ENCODE data around the gene PDXDC1.
A peak's percentile ranks its signal among the peaks of the same experiment; 100 is the strongest.
"Not testable (repeated sequence)": the region's sequence is repeated elsewhere in the genome, so short reads cannot be mapped to it uniquely, and the experiment has no call there.

Gene PDXDC1

DNA sequence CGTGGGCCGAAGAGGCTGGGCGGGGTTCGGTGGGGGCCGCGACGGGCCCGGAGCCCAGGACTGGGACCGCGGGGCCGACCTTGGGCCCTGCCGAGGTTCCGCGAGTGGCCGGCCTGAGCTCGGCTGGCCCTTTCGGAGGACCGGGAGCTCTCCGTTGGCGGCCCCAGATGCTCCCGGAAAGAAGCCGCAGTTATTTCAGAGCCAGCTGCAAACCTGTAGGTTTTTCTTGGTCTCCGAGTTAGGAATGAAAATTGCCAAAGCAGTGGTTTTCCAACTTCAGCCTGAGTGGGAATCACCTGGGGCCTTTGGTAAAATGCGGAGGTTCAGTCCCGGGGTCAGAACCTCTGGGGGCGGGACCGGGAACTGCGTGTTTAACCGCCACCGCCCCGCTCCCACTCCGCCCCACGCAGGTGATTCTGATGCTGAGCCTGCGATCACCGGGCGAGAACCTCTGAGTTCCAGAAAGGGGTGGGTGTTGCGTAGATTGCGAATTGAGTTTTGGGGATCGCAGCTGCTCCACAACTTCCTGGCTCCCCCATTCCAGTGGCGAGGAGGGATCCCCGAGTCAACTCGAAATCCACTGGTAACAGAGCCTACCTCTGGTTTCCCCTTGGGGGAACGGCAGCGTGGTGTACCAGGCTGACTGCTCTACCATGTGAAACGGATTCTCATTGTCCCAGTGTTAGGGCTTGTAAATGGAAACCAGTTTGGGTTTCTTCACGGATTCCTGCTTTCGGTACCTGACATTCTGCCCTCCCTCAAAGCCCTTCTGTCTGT, 780 bp downstream of the PDXDC1 start:
- not testable (repeated sequence) for H3K9me3 ChIP-seq (ENCODE audit: control insufficient read depth, low read depth, low read length); H3K4me1 ChIP-seq (ENCODE audit: control insufficient read depth, low read depth, low read length); H3K27me3 ChIP-seq (ENCODE audit: control insufficient read depth, insufficient read depth, low read length); H3K36me3 ChIP-seq (ENCODE audit: control insufficient read depth, low read depth, low read length); H3K27ac ChIP-seq (ENCODE audit: low read length)
- H3K4me3 ChIP-seq (ENCODE audit: low read length), result peak overlapping the region; percentile 74
- H3K9ac ChIP-seq (ENCODE audit: low read length), result peak overlapping the region; percentile 84

GRCh38 chr16:14976971-14977736, 2.3 kb downstream of the PDXDC1 start:
- not testable (repeated sequence) for H3K27ac ChIP-seq (ENCODE audit: low read length); H3K36me3 ChIP-seq (ENCODE audit: control insufficient read depth, low read depth, low read length); H3K4me1 ChIP-seq (ENCODE audit: control insufficient read depth, low read depth, low read length); H3K4me3 ChIP-seq (ENCODE audit: low read length); H3K9me3 ChIP-seq (ENCODE audit: control insufficient read depth, low read depth, low read length); H3K27me3 ChIP-seq (ENCODE audit: control insufficient read depth, insufficient read depth, low read length); H3K9ac ChIP-seq (ENCODE audit: low read length)

DNA sequence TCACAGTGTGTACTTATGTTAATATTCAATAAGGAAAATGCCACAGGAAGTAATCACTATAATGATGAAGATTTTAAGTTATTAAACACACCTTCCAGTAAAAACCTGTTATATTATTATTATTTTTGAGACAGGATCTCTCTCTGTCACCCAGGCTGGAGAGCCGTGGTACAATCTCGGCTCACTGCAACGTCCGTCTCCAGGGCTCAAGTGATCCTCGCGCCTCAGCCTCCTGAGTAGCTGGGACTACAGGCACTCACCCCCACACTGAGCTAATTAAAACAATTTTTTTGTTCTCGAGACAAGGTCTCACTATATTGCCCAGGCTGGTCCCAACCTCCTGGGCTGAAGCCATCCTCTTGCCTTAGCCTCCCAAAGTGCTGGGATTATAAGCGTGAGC, 3.5 kb downstream of the PDXDC1 start:
- not testable (repeated sequence) for H3K9me3 ChIP-seq (ENCODE audit: control insufficient read depth, low read depth, low read length); H3K4me1 ChIP-seq (ENCODE audit: control insufficient read depth, low read depth, low read length); H3K27me3 ChIP-seq (ENCODE audit: control insufficient read depth, insufficient read depth, low read length); H3K9ac ChIP-seq (ENCODE audit: low read length); H3K36me3 ChIP-seq (ENCODE audit: control insufficient read depth, low read depth, low read length); H3K4me3 ChIP-seq (ENCODE audit: low read length); H3K27ac ChIP-seq (ENCODE audit: low read length)

DNA sequence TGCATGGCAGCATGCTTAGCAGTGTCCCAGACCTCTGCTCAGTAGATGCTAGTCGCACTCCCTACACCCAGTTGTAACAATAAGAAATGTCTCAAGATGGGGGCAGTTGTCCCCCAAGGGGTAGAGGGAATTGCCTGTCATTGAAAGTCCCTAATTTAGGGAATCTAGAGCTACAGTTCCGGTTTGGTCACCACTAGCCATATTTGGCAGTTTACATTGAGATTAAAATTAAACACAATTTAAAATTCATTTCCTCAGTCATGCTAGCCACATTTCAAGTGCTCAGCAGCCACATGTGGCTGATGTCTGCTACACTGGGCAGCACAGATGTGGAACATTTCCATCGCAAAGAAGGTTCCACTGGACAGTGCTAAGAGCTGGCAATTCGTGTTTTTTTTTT, 4.1 kb downstream of the PDXDC1 start:
- not testable (repeated sequence) for H3K9me3 ChIP-seq (ENCODE audit: control insufficient read depth, low read depth, low read length); H3K27me3 ChIP-seq (ENCODE audit: control insufficient read depth, insufficient read depth, low read length); H3K36me3 ChIP-seq (ENCODE audit: control insufficient read depth, low read depth, low read length); H3K4me1 ChIP-seq (ENCODE audit: control insufficient read depth, low read depth, low read length); H3K27ac ChIP-seq (ENCODE audit: low read length); H3K9ac ChIP-seq (ENCODE audit: low read length); H3K4me3 ChIP-seq (ENCODE audit: low read length)

GRCh38 chr16:14981234-14981633, 6.4 kb downstream of the PDXDC1 start:
- H3K4me3 ChIP-seq (ENCODE audit: low read length); H3K4me1 ChIP-seq (ENCODE audit: control insufficient read depth, low read depth, low read length); H3K9me3 ChIP-seq (ENCODE audit: control insufficient read depth, low read depth, low read length); H3K36me3 ChIP-seq (ENCODE audit: control insufficient read depth, low read depth, low read length); H3K27ac ChIP-seq (ENCODE audit: low read length); H3K27me3 ChIP-seq (ENCODE audit: control insufficient read depth, insufficient read depth, low read length); H3K9ac ChIP-seq (ENCODE audit: low read length): not testable (repeated sequence)

DNA sequence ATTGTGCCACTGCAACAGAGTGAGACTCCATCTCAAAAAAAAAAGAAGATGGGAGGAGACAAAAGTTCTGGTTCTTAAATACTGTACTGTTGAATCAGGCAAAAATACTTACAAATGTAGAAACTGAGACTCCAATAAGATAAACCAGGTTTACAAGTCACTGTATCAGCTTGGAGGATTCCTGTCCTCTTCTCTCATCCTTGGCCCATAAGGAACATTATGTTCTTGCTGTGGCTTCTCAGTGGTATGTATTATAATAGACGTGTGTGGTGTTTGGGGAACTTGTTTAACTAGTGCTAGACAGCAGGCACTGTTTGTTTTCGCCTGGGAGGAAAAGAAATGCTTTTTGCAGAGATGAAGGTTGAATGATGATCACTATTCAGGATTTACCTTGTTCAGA, 7.7 kb downstream of the PDXDC1 start:
- H3K4me3 ChIP-seq (ENCODE audit: low read length); H3K9me3 ChIP-seq (ENCODE audit: control insufficient read depth, low read depth, low read length); H3K4me1 ChIP-seq (ENCODE audit: control insufficient read depth, low read depth, low read length); H3K9ac ChIP-seq (ENCODE audit: low read length); H3K27ac ChIP-seq (ENCODE audit: low read length); H3K36me3 ChIP-seq (ENCODE audit: control insufficient read depth, low read depth, low read length); H3K27me3 ChIP-seq (ENCODE audit: control insufficient read depth, insufficient read depth, low read length): not testable (repeated sequence)

- not testable (repeated sequence) for H3K9me3 ChIP-seq (ENCODE audit: control insufficient read depth, low read depth, low read length); H3K4me1 ChIP-seq (ENCODE audit: control insufficient read depth, low read depth, low read length); H3K27ac ChIP-seq (ENCODE audit: low read length); H3K9ac ChIP-seq (ENCODE audit: low read length); H3K27me3 ChIP-seq (ENCODE audit: control insufficient read depth, insufficient read depth, low read length); H3K36me3 ChIP-seq (ENCODE audit: control insufficient read depth, low read depth, low read length); H3K4me3 ChIP-seq (ENCODE audit: low read length)
Observed at GRCh38 chr16:14988092-14988491, 13.3 kb downstream of the PDXDC1 start.

DNA sequence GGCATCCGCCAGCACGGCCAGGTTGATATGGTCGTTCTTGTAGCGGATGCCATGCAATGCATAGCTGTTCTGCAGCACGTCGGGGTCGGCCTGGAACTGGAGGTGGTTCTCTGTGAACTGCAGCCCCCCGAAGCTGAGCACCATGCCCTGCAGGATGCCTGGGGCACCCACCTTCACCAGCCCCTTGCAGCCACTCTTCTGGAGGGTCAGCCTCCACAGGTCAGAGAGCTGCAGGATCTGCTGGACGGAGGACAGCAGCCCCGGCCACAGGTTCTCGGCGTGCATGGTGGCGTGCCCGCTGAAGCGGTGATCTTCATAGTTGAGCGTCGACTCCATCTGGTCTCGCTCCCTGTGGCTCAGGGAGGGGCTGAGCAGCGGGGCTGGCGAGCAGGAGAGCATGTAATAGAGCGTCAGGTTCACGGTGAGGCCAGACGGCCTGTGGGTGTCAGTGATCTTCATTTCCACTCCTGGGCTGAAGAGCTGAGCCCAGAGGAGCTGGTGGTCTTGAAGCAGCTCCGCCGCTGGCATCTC, 13.9 kb downstream of the PDXDC1 start:
- not testable (repeated sequence) for H3K36me3 ChIP-seq (ENCODE audit: control insufficient read depth, low read depth, low read length); H3K27ac ChIP-seq (ENCODE audit: low read length); H3K4me1 ChIP-seq (ENCODE audit: control insufficient read depth, low read depth, low read length); H3K9me3 ChIP-seq (ENCODE audit: control insufficient read depth, low read depth, low read length); H3K9ac ChIP-seq (ENCODE audit: low read length); H3K4me3 ChIP-seq (ENCODE audit: low read length); H3K27me3 ChIP-seq (ENCODE audit: control insufficient read depth, insufficient read depth, low read length)

DNA sequence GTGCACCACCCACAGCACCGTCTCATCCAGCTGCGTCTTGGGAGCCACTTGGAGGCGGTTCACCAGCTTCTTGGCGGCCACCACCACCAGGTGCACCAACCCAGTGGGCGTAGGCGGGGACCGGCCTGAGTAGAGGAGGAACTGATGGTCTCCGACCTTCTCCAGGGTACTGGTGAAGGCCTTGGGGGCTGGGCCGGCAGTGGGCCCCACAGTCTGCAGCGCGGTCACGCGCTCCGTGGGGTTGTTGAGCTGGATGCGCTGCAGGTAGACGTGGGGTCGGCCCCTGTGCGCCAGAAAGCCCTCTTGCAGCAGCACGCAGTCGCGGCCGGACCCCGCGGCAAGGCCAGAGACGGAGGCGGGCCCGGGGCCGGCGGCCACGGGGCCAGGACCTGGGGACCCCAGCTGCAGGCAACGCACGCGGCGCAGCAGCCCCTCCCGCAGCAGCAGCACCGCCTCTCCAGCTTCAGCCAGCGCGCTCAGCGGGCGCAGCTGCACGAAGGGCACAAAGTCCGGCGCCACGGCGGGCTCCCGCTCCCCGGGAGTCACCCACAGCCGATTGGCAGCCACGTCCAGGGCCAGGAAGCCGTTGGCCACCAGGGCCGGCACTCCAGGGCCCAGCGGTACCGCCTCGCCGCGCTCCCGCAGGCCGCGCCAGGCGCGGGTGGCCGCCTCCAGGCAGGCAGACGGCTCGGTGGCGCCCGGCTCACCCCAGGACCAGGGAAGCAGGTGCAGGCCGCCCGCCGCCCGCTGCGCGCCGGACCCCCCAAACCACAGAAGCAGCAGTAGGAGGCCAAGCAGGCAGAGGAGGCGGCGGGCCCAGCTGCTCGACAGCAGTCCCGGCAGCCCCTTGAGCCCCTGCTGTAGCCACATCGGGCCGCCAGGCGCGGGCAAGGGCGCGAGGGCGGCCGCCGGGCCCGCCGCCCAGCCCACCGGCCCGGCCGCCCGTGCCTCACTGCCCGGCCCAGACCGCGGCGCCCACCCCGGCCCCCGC, 14.8 kb downstream of the PDXDC1 start:
- not testable (repeated sequence) for H3K36me3 ChIP-seq (ENCODE audit: control insufficient read depth, low read depth, low read length); H3K4me1 ChIP-seq (ENCODE audit: control insufficient read depth, low read depth, low read length); H3K27me3 ChIP-seq (ENCODE audit: control insufficient read depth, insufficient read depth, low read length); H3K9ac ChIP-seq (ENCODE audit: low read length); H3K4me3 ChIP-seq (ENCODE audit: low read length); H3K9me3 ChIP-seq (ENCODE audit: control insufficient read depth, low read depth, low read length); H3K27ac ChIP-seq (ENCODE audit: low read length)

DNA sequence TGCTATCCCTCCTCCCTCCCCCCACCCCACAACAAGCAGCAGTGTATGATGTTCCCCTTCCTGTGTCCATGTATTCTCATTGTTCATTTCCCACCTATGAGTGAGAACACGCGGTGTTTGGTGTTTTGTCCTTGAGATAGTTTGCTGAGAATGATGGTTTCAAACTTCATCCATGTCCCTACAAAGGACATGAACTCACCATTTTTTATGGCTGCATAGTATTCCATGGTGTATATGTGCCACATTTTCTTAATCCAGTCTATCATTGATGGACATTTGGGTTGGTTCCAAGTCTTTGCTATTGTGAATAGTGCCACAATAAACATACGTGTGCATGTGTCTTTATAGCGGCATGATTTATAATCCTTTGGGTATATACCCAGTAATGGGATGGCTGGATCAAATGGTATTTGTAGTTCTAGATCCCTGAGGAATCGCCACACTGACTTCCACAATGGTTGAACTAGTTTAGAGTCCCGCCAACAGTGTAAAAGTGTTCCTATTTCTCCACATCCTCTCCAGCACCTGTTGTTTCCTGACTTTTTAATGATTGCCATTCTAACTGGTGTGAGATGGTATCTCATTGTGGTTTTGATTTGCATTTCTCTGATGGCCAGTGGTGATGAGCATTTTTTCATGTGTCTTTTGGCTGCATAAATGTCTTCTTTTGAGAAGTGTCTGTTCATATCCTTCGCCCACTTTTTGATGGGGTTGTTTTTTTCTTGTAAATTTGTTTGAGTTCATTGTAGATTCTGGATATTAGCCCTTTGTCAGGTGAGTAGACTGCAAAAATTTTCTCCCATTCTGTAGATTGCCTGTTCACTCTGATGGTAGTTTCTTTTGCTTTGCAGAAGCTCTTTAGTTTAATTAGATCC, 18.7 kb downstream of the PDXDC1 start:
- not testable (repeated sequence) for H3K36me3 ChIP-seq (ENCODE audit: control insufficient read depth, low read depth, low read length); H3K4me1 ChIP-seq (ENCODE audit: control insufficient read depth, low read depth, low read length); H3K9ac ChIP-seq (ENCODE audit: low read length); H3K9me3 ChIP-seq (ENCODE audit: control insufficient read depth, low read depth, low read length); H3K27ac ChIP-seq (ENCODE audit: low read length); H3K4me3 ChIP-seq (ENCODE audit: low read length); H3K27me3 ChIP-seq (ENCODE audit: control insufficient read depth, insufficient read depth, low read length)

DNA sequence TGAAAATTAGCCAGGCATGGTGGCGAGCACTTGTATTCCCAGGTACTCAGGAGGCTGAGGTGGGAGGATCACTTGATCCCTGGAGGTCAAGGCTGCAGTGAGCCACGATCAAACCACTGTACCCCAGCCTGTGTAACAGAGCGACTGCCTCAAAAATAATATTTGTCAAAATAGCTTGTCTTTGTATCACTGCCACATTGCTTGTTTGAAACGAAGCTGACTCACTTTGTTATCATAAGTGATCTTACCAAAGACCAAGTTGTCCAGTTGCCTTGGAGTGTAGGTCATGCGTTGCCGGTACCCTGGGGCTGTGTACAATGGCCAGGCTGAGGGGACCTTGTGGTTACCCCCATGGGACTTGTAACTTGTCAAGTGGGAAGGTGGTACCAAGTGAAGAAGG, 21.9 kb downstream of the PDXDC1 start:
- H3K36me3 ChIP-seq (ENCODE audit: control insufficient read depth, low read depth, low read length), result peaks cover 11% of the 10 kb centered on the region
- H3K27ac ChIP-seq (ENCODE audit: low read length); H3K4me3 ChIP-seq (ENCODE audit: low read length); H3K9me3 ChIP-seq (ENCODE audit: control insufficient read depth, low read depth, low read length); H3K27me3 ChIP-seq (ENCODE audit: control insufficient read depth, insufficient read depth, low read length); H3K4me1 ChIP-seq (ENCODE audit: control insufficient read depth, low read depth, low read length); H3K9ac ChIP-seq (ENCODE audit: low read length): not testable (repeated sequence)

All from iPS-18a (cell line).